ENCODE results near the gene GALR1.
"Not testable (repeated sequence)": the region's sequence is repeated elsewhere in the genome, so short reads cannot be mapped to it uniquely, and the experiment has no call there.

Gene GALR1, protein sequence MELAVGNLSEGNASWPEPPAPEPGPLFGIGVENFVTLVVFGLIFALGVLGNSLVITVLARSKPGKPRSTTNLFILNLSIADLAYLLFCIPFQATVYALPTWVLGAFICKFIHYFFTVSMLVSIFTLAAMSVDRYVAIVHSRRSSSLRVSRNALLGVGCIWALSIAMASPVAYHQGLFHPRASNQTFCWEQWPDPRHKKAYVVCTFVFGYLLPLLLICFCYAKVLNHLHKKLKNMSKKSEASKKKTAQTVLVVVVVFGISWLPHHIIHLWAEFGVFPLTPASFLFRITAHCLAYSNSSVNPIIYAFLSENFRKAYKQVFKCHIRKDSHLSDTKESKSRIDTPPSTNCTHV

DNA sequence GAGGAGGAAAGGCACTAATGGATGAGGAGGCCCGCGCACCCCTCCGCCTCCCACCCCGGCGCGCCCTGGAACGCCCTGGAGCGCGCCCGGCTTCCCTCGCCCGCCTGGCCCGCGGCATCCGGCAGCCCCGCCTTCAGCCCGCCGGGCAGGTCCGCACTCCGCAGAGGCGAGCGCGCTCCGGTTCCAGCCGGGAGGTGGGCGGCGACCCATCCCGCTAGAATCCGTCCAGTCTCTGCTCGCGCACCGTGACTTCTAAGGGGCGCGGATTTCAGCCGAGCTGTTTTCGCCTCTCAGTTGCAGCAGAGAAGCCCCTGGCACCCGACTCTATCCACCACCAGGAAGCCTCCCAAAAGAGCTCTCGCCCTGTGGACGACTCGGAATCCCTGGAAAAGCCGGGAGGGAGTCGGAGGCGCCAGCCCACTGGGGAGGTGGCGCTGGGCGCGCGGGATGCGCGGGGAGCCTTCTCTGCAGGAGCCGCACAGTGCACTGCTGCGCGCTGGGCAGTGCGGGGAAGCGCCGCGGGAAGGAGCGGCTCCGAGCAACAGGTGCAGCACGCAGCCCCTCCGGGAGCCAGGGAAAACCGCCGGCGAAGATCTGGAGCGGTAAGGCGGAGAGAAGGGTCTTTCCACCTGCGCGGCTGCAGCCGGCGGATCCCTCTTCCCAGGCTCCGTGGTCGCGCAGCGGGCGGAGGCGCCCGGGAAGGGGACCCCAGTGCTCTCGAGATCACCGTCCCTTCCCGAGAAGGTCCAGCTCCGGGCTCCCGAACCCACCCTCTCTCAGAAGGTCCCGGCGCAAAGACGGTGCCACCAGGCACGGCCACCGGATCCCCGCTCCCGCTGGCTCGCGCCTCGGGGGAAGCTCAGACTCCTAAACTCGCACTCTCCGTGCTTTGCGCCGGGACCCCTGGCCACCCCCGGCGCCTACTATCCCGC is at the start of gene GALR1:
Gene GALR1, plus strand, starts transcription at position 280 of the 932 bp plus-strand sequence. CDS start 701 bp downstream, outside the sequence.
- no peak for DNase-seq (ENCODE audit: low spot score)

DNA sequence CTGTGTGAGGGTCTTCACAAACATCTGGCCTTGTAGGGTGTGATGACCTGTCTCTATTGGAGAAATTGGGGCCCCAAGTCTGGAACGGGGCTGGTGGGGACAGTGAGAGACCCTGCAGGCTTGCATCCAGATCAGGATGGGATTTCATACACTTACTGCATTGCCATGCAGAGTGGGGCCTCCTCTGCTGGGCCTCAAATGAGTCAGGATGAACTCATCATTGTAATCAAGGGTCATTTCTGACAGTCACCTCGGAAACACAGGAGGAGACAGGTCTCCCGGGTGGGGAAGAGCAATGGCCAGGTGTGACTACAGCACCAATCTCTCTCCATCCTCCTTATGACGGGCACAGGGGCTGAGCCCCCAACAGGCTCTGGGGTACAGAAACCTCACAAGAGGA is 48.1 kb upstream of the GALR1 start:
- DNase-seq (ENCODE audit: low spot score) = no peak

DNA sequence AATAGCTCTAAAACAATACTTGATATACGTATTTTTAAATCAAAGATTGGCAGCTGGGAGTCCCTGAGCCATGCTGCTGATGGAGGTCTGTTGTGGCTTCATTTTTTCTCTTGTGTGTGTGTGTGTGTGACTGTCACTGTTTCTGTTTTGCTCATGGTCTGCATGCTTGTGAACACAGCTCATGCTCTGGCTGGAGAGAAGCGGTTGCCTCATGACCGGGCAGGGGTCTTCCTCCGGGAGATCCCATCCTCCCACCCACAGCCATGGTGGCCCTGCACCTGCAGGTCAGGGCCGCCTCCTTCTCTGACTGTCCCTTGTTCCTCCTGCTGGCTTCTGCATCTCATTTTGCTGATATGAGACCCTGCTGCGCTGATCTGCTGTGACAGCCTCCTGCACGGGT is 47.3 kb upstream of the GALR1 start:
- DNase-seq (ENCODE audit: low spot score) = no peak

DNA sequence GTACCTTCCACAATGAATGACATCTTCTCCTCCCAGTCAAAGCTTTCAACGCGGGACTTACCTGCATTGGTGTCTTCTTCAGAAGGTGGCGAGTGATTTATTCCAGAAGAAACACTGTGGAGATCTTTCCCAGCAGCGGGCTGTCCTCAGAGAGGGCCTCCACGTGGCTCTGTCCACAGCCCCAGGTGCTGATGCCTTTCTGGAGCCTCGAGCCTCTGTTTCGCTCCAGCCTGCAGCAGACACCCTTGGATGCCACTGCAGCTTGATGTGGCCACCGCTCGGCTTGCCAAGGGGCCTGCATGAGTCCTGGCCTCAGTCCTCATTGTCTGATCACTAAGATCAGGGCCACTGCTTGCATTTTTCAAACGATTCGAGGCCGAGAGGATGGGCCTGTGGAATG is 46.6 kb upstream of the GALR1 start:
- DNase-seq (ENCODE audit: low spot score) = peak; percentile 11

DNA sequence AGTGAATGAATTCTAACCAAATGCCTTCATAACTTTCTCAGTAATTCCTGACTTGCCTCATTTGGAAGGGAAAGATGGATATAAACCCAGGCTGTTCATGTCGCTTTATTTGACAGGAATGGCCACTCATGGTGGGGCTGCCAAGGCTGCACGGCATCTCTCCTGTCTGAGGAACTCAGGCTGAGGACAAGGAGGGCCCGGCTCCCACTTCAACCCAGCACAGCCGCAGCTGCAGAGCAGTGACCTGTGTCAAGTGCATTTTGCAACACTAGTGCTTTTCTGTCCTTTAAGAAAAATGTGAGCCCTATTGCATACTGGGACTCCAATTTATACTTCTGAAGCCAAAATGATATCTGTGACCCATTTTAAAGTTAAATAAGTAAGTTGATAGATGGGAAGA is 45.8 kb upstream of the GALR1 start:
- no peak for DNase-seq (ENCODE audit: low spot score)

DNA sequence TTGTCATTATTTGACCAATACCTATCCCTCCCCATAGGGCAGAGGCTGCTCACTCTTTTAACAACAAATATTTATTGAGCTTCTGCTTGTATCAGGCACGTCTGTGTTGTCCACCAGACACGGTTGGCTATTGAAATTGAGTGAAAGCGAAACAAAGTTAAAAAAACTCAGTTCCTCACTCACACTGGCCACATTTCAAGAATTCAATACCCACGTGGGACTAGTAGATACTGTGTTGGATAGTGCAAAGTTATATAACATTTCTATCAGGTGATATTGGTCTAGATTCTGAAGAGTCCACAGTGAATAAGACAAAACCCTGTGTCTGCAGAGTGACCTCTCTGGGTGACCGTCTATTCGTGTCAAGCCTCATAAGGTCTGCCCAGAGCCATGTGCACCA is 43.9 kb upstream of the GALR1 start:
- no peak for DNase-seq (ENCODE audit: low spot score)

DNA sequence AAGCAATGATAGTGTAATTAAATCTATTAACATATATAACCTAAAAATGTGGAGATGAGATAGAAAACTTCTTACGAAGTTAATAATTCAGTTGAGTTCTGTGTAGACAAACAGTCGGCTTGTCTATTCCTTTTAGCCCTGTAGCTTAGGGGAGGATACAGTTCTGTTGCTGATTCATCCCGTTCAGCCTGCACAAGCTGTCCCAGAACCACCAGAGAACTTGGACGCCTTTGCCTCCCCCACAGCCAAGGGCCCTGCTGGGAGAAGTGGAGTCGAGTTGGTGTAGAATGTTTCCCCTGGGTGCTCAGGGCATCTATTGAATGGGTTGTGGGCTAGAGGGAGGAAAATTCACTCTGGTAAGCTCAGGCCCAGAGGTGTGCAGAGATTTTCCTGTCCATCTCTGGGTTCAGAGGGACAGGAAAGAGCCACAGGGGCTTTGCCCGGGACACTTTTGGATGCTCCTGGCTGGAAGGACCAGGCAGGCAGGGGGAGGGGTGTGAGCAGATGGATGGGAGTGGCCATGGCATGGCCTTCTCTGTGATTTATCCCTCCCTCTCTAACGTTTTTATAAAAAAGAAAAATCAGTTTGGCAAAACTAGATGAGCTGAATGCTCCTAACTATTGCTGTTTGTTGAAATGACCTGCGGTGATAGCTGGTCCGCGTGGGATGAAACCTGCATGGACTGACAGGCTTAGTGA is 42.8 kb upstream of the GALR1 start:
- DNase-seq (ENCODE audit: low spot score) = peak; percentile 89

DNA sequence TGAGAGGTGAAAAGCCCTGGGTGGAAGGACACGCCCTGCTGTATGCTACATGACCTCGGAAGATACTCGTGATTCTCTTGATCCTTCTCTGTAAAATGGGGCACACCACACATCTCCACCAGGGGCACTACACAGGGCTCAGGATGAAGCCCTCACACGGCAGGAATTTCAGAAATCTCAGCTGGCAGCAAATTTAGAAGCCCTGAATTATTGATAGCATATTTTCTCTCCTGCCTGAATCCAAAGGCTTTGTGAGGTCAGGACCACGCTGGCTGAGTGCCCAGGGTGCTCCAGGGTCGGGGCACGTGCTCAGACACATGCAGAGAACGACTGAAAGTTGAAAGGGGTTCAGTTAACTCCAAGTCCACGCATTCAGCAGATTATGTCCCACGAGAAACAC is 42.1 kb upstream of the GALR1 start:
- peak; percentile 88 for DNase-seq (ENCODE audit: low spot score)

DNA sequence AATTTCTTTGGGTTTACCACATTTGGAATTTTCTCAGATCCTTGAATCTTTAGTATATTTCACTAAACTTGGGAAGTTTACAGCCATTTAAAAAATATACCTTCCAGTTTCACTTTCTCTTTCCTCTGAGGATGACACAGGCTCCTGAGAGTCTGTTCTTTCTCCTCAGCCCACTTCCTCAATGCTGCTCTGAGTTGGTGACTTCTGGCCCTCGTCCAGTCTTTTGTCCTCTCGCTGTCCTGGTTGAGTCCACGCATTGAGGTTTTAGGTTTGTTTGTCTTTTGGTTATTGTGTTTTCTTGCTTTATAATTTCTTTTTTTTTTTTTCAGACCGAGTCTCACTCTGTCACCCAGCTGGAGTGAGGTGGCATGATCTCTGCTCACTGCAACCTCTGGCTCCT is 40.7 kb upstream of the GALR1 start:
- peak; percentile 15 for DNase-seq (ENCODE audit: low spot score)

DNA sequence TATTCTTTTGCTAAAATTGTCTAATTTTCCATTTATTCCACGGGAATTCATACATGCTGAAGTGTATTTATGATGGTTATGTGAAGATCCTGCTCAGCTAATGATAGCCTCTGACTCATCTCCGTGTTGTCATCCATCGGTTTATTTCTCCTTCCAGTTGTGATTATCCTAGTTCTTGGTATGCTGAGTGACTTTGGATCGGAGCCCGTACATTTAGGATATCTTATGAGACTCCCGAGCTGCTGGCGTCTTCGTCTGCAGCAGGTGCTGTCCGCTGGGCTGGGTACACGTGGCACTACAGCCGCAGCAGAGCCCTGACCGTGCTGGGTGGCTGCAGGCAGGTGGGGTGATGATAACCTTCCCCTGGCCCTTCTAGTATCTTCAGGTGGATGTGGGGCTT is 40.1 kb upstream of the GALR1 start:
- peak; percentile 22 for DNase-seq (ENCODE audit: low spot score)

DNA sequence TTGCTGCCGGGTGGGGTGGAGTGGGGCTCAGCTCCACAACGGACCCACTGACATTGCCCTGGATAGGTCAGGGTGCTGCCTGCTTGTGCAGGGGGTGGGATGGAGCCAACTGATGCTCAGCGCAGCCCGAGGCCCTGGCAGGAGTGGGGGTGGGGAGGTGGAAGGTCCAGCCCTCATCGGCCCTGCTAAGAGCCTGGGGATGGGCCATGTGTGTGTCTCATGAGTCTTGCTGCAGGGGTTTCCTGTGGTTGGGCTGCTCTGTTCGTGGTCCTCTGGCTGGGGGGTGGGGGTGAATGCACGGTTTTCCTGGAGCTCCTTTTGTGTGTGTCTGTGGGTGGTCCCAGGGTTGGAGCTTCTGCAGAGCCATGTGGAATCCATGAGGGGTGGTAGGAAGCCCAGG is 39.4 kb upstream of the GALR1 start:
- no peak for DNase-seq (ENCODE audit: low spot score)

DNA sequence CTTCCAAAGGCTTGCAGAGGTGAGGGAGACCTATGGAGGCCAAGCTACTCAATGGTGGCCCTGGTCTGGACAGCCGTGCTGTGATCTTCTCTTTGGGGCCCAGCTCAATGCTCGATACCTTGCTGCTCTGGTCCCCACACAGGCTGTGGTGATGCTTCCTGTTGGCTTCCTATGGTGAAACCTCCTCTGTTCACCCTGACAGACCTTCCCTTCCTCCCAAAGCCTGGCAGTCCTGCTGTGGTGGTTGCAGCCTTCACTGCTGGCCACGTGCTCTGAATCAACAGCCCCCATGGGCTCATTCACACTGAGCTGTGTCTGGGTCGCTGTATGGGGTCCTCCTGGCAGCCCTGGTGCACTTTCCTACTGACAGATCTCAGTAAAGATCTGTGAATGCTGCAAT is 31.0 kb upstream of the GALR1 start:
- DNase-seq (ENCODE audit: low spot score) = no peak

DNA sequence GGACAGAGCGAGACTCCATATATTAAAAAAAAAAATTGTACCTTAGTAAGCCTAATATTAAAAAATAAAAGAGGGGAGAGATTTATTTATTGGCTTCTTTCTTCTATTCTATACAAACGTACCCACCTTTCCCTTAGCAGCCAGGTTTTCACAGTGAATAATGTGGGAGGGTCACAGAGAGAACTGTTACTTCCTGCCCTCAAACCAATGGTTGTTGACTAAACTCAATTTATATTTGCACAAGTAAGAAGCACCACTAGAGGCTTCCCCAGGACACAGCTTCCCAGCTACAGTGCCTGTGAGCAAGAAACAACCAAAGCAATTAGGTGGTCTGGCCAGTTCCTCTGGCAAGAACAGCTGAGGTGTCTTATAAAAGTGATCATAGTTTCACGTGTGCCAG is 28.9 kb upstream of the GALR1 start:
- DNase-seq (ENCODE audit: low spot score) = no peak

DNA sequence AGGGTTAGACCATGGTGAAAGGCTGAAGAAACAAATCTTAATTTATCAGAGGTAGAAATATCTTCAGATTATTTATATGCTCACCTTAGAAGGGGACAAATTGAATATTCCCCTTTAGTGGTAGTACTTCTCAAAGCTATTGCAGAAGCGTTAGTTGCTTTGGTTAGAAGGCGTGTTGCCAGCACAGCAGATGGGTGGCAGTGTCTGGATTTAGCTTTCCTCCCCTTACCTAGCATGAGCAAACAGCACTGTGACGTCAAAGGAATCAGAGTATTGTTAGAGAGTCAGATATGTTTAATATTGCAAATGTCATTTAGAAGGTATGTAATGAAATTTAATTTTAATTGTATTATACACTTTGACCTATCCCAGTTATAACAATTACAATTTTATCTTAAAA is 27.2 kb upstream of the GALR1 start:
- no peak for DNase-seq (ENCODE audit: low spot score)

DNA sequence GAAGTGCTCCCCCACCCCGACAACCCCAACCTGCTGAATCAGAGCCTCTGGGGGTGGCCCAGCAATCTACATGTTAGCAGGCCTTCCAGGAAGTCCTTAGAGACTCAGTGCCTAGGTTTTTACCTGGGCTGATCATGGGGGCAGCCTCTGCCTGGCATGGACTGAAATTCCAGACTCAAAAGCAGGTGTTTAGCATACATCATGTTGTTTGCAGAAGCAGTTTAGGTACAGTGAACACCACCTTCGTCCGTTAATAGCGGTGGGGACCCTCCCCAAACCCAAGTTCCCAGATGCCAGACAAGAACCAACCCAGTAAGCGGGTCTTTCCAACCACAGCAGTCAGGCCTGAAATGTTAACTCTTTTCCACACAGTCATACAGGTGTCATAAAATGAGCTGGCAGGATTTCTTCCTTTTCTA is 26.4 kb upstream of the GALR1 start:
- DNase-seq (ENCODE audit: low spot score) = no peak

DNA sequence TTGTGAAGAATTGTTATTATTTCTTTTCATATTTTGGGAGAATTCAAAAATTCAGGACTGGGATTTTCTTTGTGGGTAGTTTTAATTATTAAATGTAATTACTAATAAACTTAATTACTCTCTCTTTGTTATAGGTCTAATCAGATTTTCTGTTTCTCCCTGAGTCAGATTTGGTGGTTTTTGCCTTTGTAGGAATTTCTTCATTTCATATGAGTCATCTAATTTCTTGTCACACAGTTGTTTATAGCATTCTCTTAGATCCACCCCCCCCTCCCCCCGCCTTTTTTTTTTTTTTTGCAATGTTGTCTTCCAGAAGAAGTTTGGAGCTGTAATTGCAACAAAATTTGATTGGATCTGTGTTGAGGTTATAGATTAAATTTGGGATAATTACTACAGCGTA is 26.0 kb upstream of the GALR1 start:
- peak; percentile 73 for DNase-seq (ENCODE audit: low spot score)

DNA sequence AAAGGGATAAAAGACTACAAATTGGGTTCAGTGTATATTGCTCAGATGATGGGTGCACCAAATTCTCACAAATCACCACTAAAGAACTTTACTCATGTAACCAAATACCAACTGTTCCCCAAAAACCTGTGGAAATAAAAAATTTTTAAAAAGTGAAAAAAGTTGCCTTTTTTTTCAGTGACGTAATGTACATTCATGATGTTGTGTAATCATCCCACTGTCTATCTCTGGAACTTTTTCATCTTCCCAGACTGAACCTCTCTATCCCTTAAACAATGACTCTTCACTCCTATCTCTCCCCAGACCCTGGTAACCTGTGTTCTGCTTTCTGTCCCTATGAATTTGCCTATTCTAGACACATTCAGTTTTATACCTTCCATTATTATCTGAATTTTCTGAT is 19.0 kb upstream of the GALR1 start:
- DNase-seq (ENCODE audit: low spot score) = no peak

DNA sequence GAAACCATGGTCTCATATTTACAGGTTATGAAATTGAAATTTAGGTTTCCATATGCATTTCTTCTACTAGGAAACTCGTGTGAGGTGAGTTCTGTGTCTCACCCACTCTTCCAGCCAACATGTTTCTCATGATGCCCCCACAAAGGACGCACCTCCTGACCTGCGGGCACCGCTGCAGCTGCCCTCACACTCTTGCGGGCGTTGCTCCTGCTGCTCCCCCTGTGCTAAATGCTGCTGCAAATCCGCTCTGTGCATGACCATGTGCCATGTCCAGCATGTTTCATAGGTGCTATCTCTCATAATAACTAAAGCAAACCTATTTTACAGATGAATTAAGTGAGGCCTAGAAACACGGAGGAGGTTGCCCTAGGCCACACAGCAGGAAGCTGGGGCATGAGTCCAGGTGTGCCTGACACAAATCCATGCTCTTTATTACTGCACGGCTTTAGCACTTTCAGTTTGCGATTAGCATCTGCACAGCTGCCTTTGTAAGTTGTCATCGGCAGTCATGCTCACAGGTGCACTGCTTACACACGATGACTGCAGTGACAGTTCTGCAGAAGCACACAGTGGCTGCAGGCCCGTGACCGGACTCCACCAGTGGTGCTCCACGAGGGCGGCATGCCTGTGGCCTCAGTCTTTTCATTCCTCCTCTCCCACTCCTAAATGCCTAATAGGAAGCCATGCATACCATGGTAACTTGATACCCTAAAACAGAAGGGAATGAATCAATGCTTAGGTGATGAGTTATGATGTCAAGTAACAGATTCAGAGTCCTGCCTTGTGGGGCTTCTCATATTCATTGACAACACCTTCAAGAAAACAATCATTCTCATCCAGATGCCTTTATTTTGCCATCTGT is 14.9 kb upstream of the GALR1 start:
- DNase-seq (ENCODE audit: low spot score) = no peak

DNA sequence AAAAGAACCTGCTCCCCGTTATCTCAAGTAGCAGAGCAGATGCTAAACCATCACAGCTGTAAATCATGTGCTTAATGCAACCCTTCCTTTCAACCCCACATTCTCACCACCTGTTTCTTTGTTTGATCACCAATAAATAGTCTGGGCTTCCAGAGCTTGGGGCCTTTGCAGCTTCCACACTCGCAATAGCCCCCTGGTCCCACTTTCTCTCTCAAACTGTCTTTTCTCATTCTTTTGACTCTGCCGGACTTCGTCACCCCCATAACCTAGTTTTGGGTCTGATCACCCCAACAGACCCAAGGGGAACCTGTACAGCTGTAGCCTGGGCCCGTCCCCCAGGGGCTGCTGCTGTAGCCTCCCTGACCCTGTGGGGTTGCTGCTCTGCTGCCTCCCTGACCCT is 10.4 kb upstream of the GALR1 start:
- not testable (repeated sequence) for DNase-seq (ENCODE audit: low spot score)

DNA sequence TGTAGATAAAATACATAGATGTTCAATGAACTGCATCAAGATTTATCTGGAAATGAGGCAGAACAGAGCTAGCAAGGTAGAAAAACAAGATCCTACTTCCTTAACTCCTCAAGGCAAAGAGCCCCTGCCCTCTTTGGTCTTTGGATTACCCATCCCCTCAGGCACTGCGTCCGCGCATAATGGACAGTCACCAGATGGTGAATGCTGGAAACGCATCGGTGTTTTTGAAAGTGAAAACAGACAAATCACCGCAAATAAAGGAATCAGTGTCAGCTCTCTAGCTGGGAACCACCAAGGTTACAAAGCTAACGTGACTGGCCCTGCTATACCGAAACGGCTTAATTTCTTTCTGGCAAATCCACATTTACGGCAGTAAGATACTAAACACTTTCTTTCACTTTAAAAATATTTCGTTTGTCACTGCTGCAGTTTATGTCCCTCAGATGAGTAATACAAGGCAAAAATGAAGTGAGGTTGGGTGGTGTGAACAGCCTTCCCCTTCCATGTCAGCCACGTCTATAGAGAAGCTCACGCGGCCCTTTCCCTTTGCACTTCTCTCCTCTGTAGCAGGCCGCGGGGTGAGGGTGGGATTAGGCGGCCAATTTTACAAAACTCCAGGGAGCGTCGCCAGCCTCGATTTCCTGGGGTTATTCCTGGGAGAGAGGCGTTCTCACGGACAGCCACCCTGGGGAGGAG is 627 bp upstream of the GALR1 start:
- no peak for DNase-seq (ENCODE audit: low spot score)

DNA sequence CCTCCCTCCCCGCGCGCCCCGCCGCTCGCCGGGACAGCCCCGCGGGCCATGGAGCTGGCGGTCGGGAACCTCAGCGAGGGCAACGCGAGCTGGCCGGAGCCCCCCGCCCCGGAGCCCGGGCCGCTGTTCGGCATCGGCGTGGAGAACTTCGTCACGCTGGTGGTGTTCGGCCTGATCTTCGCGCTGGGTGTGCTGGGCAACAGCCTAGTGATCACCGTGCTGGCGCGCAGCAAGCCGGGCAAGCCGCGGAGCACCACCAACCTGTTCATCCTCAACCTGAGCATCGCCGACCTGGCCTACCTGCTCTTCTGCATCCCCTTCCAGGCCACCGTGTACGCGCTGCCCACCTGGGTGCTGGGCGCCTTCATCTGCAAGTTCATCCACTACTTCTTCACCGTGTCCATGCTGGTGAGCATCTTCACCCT is 865 bp downstream of the GALR1 start:
- DNase-seq (ENCODE audit: low spot score) = no peak
